OCI-M1 (cell line): ENCODE measurements around the gene OTX2.

Experiments used
- DNase-seq: peaks from one replicate; lab custom pipeline; 2025; lab: John Stamatoyannopoulos, UW

The OTX2 gene

GRCh38 chr14:56796259-56796658 lies 14.0 kb downstream of the OTX2 start:
- no peak for DNase-seq

- no peak for DNase-seq
These were observed 15.0 kb downstream of the OTX2 start for GRCh38 chr14:56795284-56795622.

- DNase-seq: no peak
These were observed 15.6 kb downstream of the OTX2 start for GRCh38 chr14:56794557-56795283.

GRCh38 chr14:56794088-56794556 lies 16.2 kb downstream of the OTX2 start:
- no peak for DNase-seq

GRCh38 chr14:56789955-56790354 lies 20.3 kb downstream of the OTX2 start:
- no peak for DNase-seq

GRCh38 chr14:56787530-56787929 lies 22.7 kb downstream of the OTX2 start:
- DNase-seq: no peak

GRCh38 chr14:56782711-56783110 lies 27.6 kb downstream of the OTX2 start:
- DNase-seq: no peak

GRCh38 chr14:56774503-56774902 lies 35.8 kb downstream of the OTX2 start:
- DNase-seq: no peak

GRCh38 chr14:56770512-56770911 lies 39.8 kb downstream of the OTX2 start:
- no peak for DNase-seq

GRCh38 chr14:56760164-56760914 lies 49.9 kb downstream of the OTX2 start:
- DNase-seq: no peak

GRCh38 chr14:56759633-56760032 lies 50.6 kb downstream of the OTX2 start:
- no peak for DNase-seq

GRCh38 chr14:56759094-56759493 lies 51.2 kb downstream of the OTX2 start:
- DNase-seq: no peak

- no peak for DNase-seq
These were observed 55.4 kb downstream of the OTX2 start for GRCh38 chr14:56754921-56755320.

- no peak for DNase-seq
These were observed 56.9 kb downstream of the OTX2 start for GRCh38 chr14:56753396-56753795.

- DNase-seq: no peak
These were observed 57.9 kb downstream of the OTX2 start for GRCh38 chr14:56752428-56752827.

- no peak for DNase-seq
These were observed 58.8 kb downstream of the OTX2 start for GRCh38 chr14:56751471-56751870.
